ENCODE data around the gene NOL8.

NOL8 gene

GRCh38 chr9:92315456-92315855, 9.7 kb downstream of the NOL8 start:
- H3K4me3 ChIP-seq (ENCODE audit: low read depth, low read length), result no peak overlapping the region
- ChIA-PET POLR2A (no interaction called here), CTCF (no interaction called here)
- no peaks in the 10 kb centered on the region for H3K4me1 ChIP-seq (ENCODE audit: control insufficient read depth, insufficient read depth, low read length)
- no peak overlapping the region for H3K27ac ChIP-seq (ENCODE audit: extremely low read depth, low read depth, low read length)
- peaks cover 21 to 89% of the 10 kb centered on the region in 2 experiments for H3K36me3 ChIP-seq (ENCODE audit: control insufficient read depth in 2 of 2, insufficient read depth in 1 of 2, low read length in 2 of 2)
- H3K9me3 ChIP-seq (ENCODE audit: control insufficient read depth, insufficient read depth, low read depth, low read length), result no peaks in the 10 kb centered on the region
- no peak for TF ChIP-seq ZBTB17 (tag by site-specific recombination; IDR thresholded peaks at IDR 0.05)
- TF ChIP-seq ZNF785 (tag by site-specific recombination; IDR thresholded peaks at IDR 0.05), result no peak
- no peak for TF ChIP-seq BCL6B (tag by site-specific recombination; IDR thresholded peaks at IDR 0.05)
- no peak for TF ChIP-seq HOXA7 (CRISPR knock-in tag; IDR thresholded peaks at IDR 0.05; ENCODE audit: borderline replicate concordance)
- no peak for TF ChIP-seq ZNF169 (tag by site-specific recombination; IDR thresholded peaks at IDR 0.05)
- TF ChIP-seq, protein P1, sequence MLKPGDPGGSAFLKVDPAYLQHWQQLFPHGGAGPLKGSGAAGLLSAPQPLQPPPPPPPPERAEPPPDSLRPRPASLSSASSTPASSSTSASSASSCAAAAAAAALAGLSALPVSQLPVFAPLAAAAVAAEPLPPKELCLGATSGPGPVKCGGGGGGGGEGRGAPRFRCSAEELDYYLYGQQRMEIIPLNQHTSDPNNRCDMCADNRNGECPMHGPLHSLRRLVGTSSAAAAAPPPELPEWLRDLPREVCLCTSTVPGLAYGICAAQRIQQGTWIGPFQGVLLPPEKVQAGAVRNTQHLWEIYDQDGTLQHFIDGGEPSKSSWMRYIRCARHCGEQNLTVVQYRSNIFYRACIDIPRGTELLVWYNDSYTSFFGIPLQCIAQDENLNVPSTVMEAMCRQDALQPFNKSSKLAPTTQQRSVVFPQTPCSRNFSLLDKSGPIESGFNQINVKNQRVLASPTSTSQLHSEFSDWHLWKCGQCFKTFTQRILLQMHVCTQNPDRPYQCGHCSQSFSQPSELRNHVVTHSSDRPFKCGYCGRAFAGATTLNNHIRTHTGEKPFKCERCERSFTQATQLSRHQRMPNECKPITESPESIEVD (tag by site-specific recombination; IDR thresholded peaks at IDR 0.05), result no peak
- no peak for TF ChIP-seq ZNF560 (tag by site-specific recombination; IDR thresholded peaks at IDR 0.05; ENCODE audit: borderline replicate concordance)
- TF ChIP-seq HIC1 (tag by site-specific recombination; IDR thresholded peaks at IDR 0.05), result no peak
- TF ChIP-seq ZNF140 (tag by site-specific recombination; IDR thresholded peaks at IDR 0.05), result no peak
- no peak for TF ChIP-seq ZSCAN16 (tag by site-specific recombination; IDR thresholded peaks at IDR 0.05)

GRCh38 chr9:92313624-92314012, 11.5 kb downstream of the NOL8 start:
- POLR2A ChIA-PET, result no interaction called here
- Histone ChIP-seq H3K36me3 (ENCODE audit: control insufficient read depth in 2 of 2, insufficient read depth in 1 of 2, low read length in 2 of 2) (peaks cover 31 to 89% of the 10 kb centered on the region in 2 experiments), H3K27ac (ENCODE audit: extremely low read depth, low read depth, low read length) (no peak overlapping the region)

GRCh38 chr9:92312887-92313623, 12.1 kb downstream of the NOL8 start:
- no peak overlapping the region for H3K4me3 ChIP-seq (ENCODE audit: low read depth, low read length)
- CTCF ChIA-PET, result no interaction called here
- POLR2A ChIA-PET, result no interaction called here
- no peaks in the 10 kb centered on the region for H3K4me1 ChIP-seq (ENCODE audit: control insufficient read depth, insufficient read depth, low read length)
- peaks cover 30 to 89% of the 10 kb centered on the region in 2 experiments for H3K36me3 ChIP-seq (ENCODE audit: control insufficient read depth in 2 of 2, insufficient read depth in 1 of 2, low read length in 2 of 2)
- no peaks in the 10 kb centered on the region for H3K9me3 ChIP-seq (ENCODE audit: control insufficient read depth, insufficient read depth, low read depth, low read length)
- no peak overlapping the region for H3K27ac ChIP-seq (ENCODE audit: extremely low read depth, low read depth, low read length)
- TF ChIP-seq HIC1 (tag by site-specific recombination; IDR thresholded peaks at IDR 0.05) (no peak), BCL6B (tag by site-specific recombination; IDR thresholded peaks at IDR 0.05) (no peak), ZNF654 (tag by site-specific recombination; IDR thresholded peaks at IDR 0.05; ENCODE audit: low read depth) (no peak), KLF1 (tag by site-specific recombination; IDR thresholded peaks at IDR 0.05) (no peak), ZNF473 (tag by site-specific recombination; IDR thresholded peaks at IDR 0.05) (no peak)
- TF ChIP-seq, protein P2, sequence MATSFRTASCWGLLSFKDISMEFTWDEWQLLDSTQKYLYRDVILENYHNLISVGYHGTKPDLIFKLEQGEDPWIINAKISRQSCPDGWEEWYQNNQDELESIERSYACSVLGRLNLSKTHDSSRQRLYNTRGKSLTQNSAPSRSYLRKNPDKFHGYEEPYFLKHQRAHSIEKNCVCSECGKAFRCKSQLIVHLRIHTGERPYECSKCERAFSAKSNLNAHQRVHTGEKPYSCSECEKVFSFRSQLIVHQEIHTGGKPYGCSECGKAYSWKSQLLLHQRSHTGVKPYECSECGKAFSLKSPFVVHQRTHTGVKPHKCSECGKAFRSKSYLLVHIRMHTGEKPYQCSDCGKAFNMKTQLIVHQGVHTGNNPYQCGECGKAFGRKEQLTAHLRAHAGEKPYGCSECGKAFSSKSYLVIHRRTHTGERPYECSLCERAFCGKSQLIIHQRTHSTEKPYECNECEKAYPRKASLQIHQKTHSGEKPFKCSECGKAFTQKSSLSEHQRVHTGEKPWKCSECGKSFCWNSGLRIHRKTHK (tag by site-specific recombination; IDR thresholded peaks at IDR 0.05), result no peak

More at GRCh38 chr9:92313624-92314012, 11.5 kb downstream of the NOL8 start:
- Histone ChIP-seq H3K4me3 (ENCODE audit: low read depth, low read length) (no peak overlapping the region), H3K9me3 (ENCODE audit: control insufficient read depth, insufficient read depth, low read depth, low read length) (no peaks in the 10 kb centered on the region), H3K4me1 (ENCODE audit: control insufficient read depth, insufficient read depth, low read length) (no peaks in the 10 kb centered on the region)
- CTCF ChIA-PET, result no interaction called here
- no peak for TF ChIP-seq ZNF394 (tag by site-specific recombination; IDR thresholded peaks at IDR 0.05; ENCODE audit: borderline replicate concordance)
- TF ChIP-seq BCL11B (tag by site-specific recombination; IDR thresholded peaks at IDR 0.05; ENCODE audit: low read depth), result no peak
- no peak for TF ChIP-seq ZNF76 (tag by site-specific recombination; IDR thresholded peaks at IDR 0.05; ENCODE audit: borderline replicate concordance, low read depth)
- TF ChIP-seq ZNF488 (tag by site-specific recombination; IDR thresholded peaks at IDR 0.05), result no peak
- TF ChIP-seq ZNF350 (tag by site-specific recombination; IDR thresholded peaks at IDR 0.05), result no peak
- TF ChIP-seq ZNF510 (tag by site-specific recombination; IDR thresholded peaks at IDR 0.05; ENCODE audit: insufficient replicate concordance), result no peak
- TF ChIP-seq ZNF670 (tag by site-specific recombination; IDR thresholded peaks at IDR 0.05; ENCODE audit: low read depth), result no peak
- TF ChIP-seq ZNF629 (tag by site-specific recombination; IDR thresholded peaks at IDR 0.05), result no peak
- TF ChIP-seq OSR2 (tag by site-specific recombination; IDR thresholded peaks at IDR 0.05), result no peak

All from HEK293 (cell line).